Panc1 (cell line): Measurements from ENCODE around the gene FNIP1.

Source experiments
- POLR2AphosphoS5 ChIP-seq: IDR thresholded peaks from 2 replicates; pipeline ENCODE4 v1.6.1; 2012; ENCODE audit warnings: mild to moderate bottlenecking, low read depth, low read length, moderate library complexity
- TF ChIP-seq, protein P1 (sequence below): fragments of 450-650 bp; IDR thresholded peaks from 2 replicates; pipeline ENCODE4 v1.5.1; 2017; ENCODE audit warnings: mild to moderate bottlenecking

DNA sequence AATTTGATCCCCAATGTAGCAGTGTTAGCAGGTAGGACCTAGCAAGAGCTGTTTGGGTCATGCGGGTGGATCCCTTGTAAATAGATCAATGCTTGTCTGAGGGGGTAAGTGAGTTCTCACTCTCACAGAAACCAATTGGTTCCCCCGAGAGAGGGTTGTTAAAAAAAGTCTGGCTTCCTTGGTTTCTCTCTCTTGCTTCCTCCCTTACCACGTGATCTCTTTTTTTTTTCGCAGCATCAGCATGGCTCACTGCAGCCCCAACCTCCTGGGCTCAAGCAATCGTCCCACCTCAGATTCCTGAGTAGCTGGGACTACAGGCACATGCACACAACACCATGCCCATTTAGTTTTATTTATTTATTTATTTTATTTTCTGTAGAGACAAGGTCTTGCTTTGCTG lies 188.2 kb downstream of the FNIP1 start:
- TF ChIP-seq, protein P1, sequence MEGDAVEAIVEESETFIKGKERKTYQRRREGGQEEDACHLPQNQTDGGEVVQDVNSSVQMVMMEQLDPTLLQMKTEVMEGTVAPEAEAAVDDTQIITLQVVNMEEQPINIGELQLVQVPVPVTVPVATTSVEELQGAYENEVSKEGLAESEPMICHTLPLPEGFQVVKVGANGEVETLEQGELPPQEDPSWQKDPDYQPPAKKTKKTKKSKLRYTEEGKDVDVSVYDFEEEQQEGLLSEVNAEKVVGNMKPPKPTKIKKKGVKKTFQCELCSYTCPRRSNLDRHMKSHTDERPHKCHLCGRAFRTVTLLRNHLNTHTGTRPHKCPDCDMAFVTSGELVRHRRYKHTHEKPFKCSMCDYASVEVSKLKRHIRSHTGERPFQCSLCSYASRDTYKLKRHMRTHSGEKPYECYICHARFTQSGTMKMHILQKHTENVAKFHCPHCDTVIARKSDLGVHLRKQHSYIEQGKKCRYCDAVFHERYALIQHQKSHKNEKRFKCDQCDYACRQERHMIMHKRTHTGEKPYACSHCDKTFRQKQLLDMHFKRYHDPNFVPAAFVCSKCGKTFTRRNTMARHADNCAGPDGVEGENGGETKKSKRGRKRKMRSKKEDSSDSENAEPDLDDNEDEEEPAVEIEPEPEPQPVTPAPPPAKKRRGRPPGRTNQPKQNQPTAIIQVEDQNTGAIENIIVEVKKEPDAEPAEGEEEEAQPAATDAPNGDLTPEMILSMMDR: no peak
- no peak for TF ChIP-seq POLR2AphosphoS5
